MM.1S (cell line): ENCODE measurements around the gene GBP3.

Source experiments
- CTCF ChIP-seq: fragments of 300-600 bp; sonication (generic); IDR thresholded peaks from 2 replicates; pipeline ENCODE4 v1.5.1; 2016; ENCODE audit warnings: antibody characterized with exemption, low read length, mixed read lengths
- EZH2phosphoT487 ChIP-seq: fragments of 300-600 bp; sonication (generic); IDR thresholded peaks from 2 replicates; pipeline ENCODE4 v1.6.1; 2018; ENCODE audit warnings: antibody characterized with exemption, low read length

- TF ChIP-seq CTCF (no peak), EZH2phosphoT487 (no peak)
Observed at GRCh38 chr1:88990426-88990825, 32.2 kb downstream of the GBP3 start.
